ENCODE results near the gene SGPP2.

DNA sequence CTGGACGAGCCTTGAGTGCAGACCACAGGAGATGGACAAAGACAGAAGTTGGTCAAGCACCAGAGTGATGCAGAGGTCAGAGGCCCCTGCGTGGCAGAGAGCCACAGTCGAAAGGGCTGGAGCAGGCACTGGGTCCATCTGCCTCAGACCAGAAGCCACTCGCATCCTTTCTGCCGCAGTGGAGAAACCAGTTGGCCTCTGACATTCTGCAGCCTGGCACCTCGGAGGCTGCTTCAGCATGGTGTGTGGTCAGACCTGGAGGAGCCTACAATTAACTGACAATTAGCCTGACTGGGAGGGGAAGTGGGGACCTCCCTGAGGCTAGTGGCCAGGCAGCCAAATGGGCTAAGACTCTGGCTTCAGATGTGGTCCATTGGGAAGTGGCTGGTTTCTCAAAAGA is 111.1 kb downstream of the SGPP2 start:
- TF ChIP-seq CTCF (IDR thresholded peaks at IDR 0.05) (no peak), POLR2A (IDR thresholded peaks at IDR 0.05) (no peak)

All from adrenal gland (tissue), 5 donors.